CD4-positive, CD25-positive, alpha-beta regulatory T cell (primary cell): Measurements from ENCODE around the gene HSPA1A. TPM values are rescaled to one million over a fixed set of nuclear protein-coding genes. Genes with fewer than 3 reads are reported as not detected.
A peak's percentile ranks its signal among the peaks of the same experiment; 100 is the strongest.
"Not testable (repeated sequence)": the region's sequence is repeated elsewhere in the genome, so short reads cannot be mapped to it uniquely, and the experiment has no call there.

ENCODE experiments used
- ATAC-seq, 2 donors: fragments of 150-1000 bp; cut with Tn5 transposase; one replicate each; pipeline ENCODE4 v1.10.0; 2021; ENCODE audit warnings: low read depth in 2 of 2, moderate number of reproducible peaks in 2 of 2, moderate library complexity in 1 of 2
- DNase-seq, 3 donors: peaks; one replicate each; pipeline versions ENCODE4 v3.0.0 to v3.0.0-alpha.2; 2012 to 2022; ENCODE audit warnings: mixed read lengths in 1 of 3
- H3K27ac ChIP-seq: one replicate; pipeline ENCODE4 v1.7.0; 2013; ENCODE audit warnings: mild to moderate bottlenecking, low read length; ENCODE audit not compliant: insufficient read depth, poor library complexity, severe bottlenecking
- H3K27me3 ChIP-seq: one replicate; pipeline ENCODE4 v1.7.0; 2013; ENCODE audit warnings: low read length; ENCODE audit not compliant: control insufficient read depth, insufficient read depth
- H3K36me3 ChIP-seq: one replicate; pipeline ENCODE4 v1.7.0; 2013; ENCODE audit warnings: mild to moderate bottlenecking, low read length, moderate library complexity; ENCODE audit not compliant: control insufficient read depth, insufficient read depth
- H3K4me1 ChIP-seq: 2 replicates; pipeline ENCODE4 v1.7.0; 2013; ENCODE audit warnings: mild to moderate bottlenecking, low read length; ENCODE audit not compliant: insufficient read depth, control insufficient read depth, poor library complexity, severe bottlenecking
- H3K4me3 ChIP-seq: one replicate; pipeline ENCODE4 v1.7.0; 2013; ENCODE audit warnings: low read depth, mild to moderate bottlenecking, low read length, moderate library complexity
- H3K9me3 ChIP-seq, 2 experiments: 1 replicate in 1 of 2; 2 replicates in 1 of 2; pipeline ENCODE4 v1.7.0; 2013; ENCODE audit warnings: low read length in 2 of 2, mild to moderate bottlenecking in 1 of 2, moderate library complexity in 1 of 2; ENCODE audit not compliant: control insufficient read depth in 2 of 2
- H3K27ac Mint-ChIP-seq, 3 donors: one replicate each; pipeline ENCODE4 v1.8.0; 2020 to 2022; ENCODE audit warnings: mild to moderate bottlenecking in 3 of 3, mixed read lengths in 3 of 3, moderate library complexity in 2 of 3
- H3K27me3 Mint-ChIP-seq: one replicate; pipeline ENCODE4 v1.8.0; 2022; ENCODE audit warnings: mild to moderate bottlenecking, mixed read lengths
- H3K36me3 Mint-ChIP-seq: one replicate; pipeline ENCODE4 v1.8.0; 2020; ENCODE audit warnings: mixed read lengths
- H3K4me1 Mint-ChIP-seq, 4 donors: one replicate each; pipeline ENCODE4 v1.8.0; 2020 to 2022; ENCODE audit warnings: mixed read lengths in 4 of 4, mild to moderate bottlenecking in 1 of 4
- H3K4me3 Mint-ChIP-seq, 4 donors: one replicate each; pipeline ENCODE4 v1.8.0; 2020 to 2022; ENCODE audit warnings: mild to moderate bottlenecking in 4 of 4, mixed read lengths in 4 of 4, moderate library complexity in 3 of 4
- H3K9me3 Mint-ChIP-seq, 7 donors: one replicate each; pipeline ENCODE4 v1.8.0; 2020 to 2022; ENCODE audit warnings: mixed read lengths in 7 of 7, mild to moderate bottlenecking in 3 of 7, moderate library complexity in 2 of 7
- polyA plus RNA-seq, 4 donors: library from polyadenylated mRNA; unstranded; fragments of 300-500 nt; fragmentation: Illumina TruSeq; gene quantifications; one replicate each; pipeline ENCODE4 v1.2.3, GENCODE V29; 2021
- total RNA-seq: library from RNA; stranded (reverse); gene quantifications from one replicate; pipeline ENCODE4 v1.2.3, GENCODE V29; 2022

HSPA1A gene
- total and polyA plus RNA-seq, 5 donors from 2014 or later, result 30.6 to 93.0 (median 76.5) TPM

- H3K36me3 ChIP-seq, result no peaks in the 10 kb centered on the region
- no peak overlapping the region for H3K27ac ChIP-seq
- H3K4me3 Mint-ChIP-seq, result no peak overlapping the region
- H3K4me1 Mint-ChIP-seq, result peaks cover 0 to 5% (median 1%) of the 10 kb centered on the region in 4 donors
- H3K27me3 Mint-ChIP-seq, result no peaks in the 10 kb centered on the region
- no peaks in the 10 kb centered on the region for H3K9me3 Mint-ChIP-seq
- no peak overlapping the region for H3K27ac Mint-ChIP-seq
- H3K4me1 ChIP-seq, result no peaks in the 10 kb centered on the region
- ATAC-seq, result no peak
- no peaks in the 10 kb centered on the region for H3K9me3 ChIP-seq
- H3K4me3 ChIP-seq, result no peak overlapping the region
- DNase-seq, result no peak
- no peaks in the 10 kb centered on the region for H3K36me3 Mint-ChIP-seq
- no peaks in the 10 kb centered on the region for H3K27me3 ChIP-seq
These were observed 32.1 kb downstream of the HSPA1A start for GRCh38 chr6:31847276-31847978.

GRCh38 chr6:31850765-31851484, 35.6 kb downstream of the HSPA1A start:
- Mint-ChIP-seq H3K36me3 (no peaks in the 10 kb centered on the region), H3K9me3 (no peaks in the 10 kb centered on the region), H3K4me1 (peaks cover 0 to 2% (median 0%) of the 10 kb centered on the region in 4 donors), H3K4me3 (no peak overlapping the region), H3K27ac (no peak overlapping the region), H3K27me3 (no peaks in the 10 kb centered on the region)
- no peak overlapping the region for H3K27ac ChIP-seq
- no peaks in the 10 kb centered on the region for H3K36me3 ChIP-seq
- H3K27me3 ChIP-seq, result no peaks in the 10 kb centered on the region
- H3K4me3 ChIP-seq, result no peak overlapping the region
- DNase-seq (no peak), ATAC-seq (no peak)
- no peaks in the 10 kb centered on the region for H3K9me3 ChIP-seq
- H3K4me1 ChIP-seq, result no peaks in the 10 kb centered on the region

DNA sequence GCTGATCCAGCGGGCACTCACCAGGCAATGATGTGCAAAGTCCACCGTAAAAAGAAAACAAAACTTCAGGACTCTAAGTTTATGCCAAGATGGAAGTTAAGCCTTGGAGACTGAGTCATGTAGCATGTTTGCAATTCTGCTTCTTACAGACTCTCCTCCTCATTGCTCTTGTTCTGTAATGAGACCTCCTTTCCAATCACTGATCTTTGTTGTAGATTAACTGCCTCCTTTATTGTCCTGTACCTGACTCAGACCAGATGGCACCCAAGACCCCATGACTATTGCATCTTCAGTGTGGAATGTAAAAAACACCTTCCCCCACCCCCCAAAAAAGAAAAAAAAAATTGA, 36.1 kb downstream of the HSPA1A start:
- no peaks in the 10 kb centered on the region for H3K36me3 Mint-ChIP-seq
- no peaks in the 10 kb centered on the region for H3K27me3 Mint-ChIP-seq
- H3K27ac ChIP-seq, result no peak overlapping the region
- H3K4me3 Mint-ChIP-seq, result no peak overlapping the region
- no peak overlapping the region for H3K4me3 ChIP-seq
- H3K4me1 ChIP-seq, result no peaks in the 10 kb centered on the region
- no peaks in the 10 kb centered on the region for H3K27me3 ChIP-seq
- H3K36me3 ChIP-seq, result no peaks in the 10 kb centered on the region
- ATAC-seq (no peak), DNase-seq (no peak)
- H3K4me1 Mint-ChIP-seq, result peaks cover 0 to 2% (median 0%) of the 10 kb centered on the region in 4 donors
- no peaks in the 10 kb centered on the region for H3K9me3 Mint-ChIP-seq
- H3K27ac Mint-ChIP-seq, result no peak overlapping the region
- no peaks in the 10 kb centered on the region for H3K9me3 ChIP-seq

DNA sequence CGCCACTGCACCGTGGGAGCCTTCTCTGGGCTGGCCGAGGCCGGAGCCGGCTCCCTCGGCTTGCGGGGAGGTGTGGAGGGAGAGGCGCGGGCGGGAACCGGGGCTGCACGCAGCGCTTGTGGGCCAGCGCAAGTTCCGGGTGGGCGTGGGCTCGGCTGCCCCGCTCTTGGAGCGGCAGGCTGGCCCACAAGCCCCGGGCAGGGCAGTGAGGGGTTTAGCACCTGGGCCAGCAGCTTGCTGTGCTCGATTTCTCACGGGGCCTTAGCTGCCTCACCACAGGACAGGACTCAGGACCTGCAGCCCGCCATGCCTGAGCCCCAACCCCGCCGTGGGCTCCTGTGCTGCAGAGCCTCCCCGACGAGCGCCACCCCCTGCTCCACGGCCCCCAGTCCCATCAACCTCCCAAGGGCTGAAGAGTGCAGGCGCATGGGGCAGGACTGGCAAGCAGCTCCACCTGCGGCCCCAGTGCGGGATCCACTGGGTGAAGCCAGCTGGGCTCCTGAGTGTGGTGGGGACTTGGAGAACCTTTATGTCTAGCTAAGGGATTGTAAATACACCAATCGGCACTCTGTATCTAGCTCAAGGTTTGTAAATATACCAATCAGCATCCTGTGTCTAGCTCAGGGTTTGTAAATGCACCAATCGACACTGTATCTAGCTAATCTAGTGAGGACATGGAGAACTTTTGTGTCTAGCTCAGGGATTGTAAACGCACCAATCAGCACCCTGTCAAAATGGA, 36.8 kb downstream of the HSPA1A start:
- not testable (repeated sequence) for H3K27ac ChIP-seq, H3K9me3 ChIP-seq, H3K27ac Mint-ChIP-seq, H3K4me1 Mint-ChIP-seq, H3K9me3 Mint-ChIP-seq, H3K27me3 Mint-ChIP-seq, H3K4me3 ChIP-seq, H3K4me3 Mint-ChIP-seq, H3K36me3 ChIP-seq, H3K27me3 ChIP-seq, H3K4me1 ChIP-seq, H3K36me3 Mint-ChIP-seq, ATAC-seq, DNase-seq

DNA sequence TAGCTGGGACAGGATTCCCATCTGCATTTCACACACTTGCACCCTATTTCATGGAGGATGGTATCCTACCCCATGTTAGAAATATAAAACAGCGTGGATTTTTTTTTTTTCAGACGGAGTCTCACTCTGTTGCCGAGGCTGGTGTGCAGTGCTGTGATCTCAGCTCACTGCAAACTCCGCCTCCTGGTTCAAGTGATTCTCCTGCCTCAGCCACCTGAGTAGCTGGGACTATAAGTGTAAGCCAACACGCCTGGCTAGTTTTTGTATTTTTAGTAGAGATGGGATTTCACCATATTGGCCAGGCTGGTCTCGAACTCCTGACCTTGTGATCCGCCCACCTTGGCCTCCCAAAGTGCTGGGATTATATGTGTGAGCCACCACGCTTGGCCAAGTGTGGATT, 42.4 kb downstream of the HSPA1A start:
- not testable (repeated sequence) for H3K4me3 Mint-ChIP-seq, H3K4me3 ChIP-seq, ATAC-seq, H3K9me3 Mint-ChIP-seq, H3K27me3 Mint-ChIP-seq, DNase-seq, H3K27me3 ChIP-seq, H3K4me1 ChIP-seq, H3K27ac Mint-ChIP-seq, H3K9me3 ChIP-seq, H3K27ac ChIP-seq
- Mint-ChIP-seq H3K36me3 (peaks cover 15% of the 10 kb centered on the region), H3K4me1 (peaks cover 1 to 20% (median 10%) of the 10 kb centered on the region in 4 donors)
- peaks cover 12% of the 10 kb centered on the region for H3K36me3 ChIP-seq

- H3K27ac ChIP-seq, result no peak overlapping the region
- H3K4me3 Mint-ChIP-seq, result peak overlapping the region in 1 of 4 donors; percentile 19
- peaks cover 4 to 29% (median 14%) of the 10 kb centered on the region in 4 donors for H3K4me1 Mint-ChIP-seq
- ATAC-seq (no peak), DNase-seq (no peak)
- no peaks in the 10 kb centered on the region for H3K27me3 Mint-ChIP-seq
- no peaks in the 10 kb centered on the region for H3K9me3 Mint-ChIP-seq
- H3K4me1 ChIP-seq, result peaks cover 14% of the 10 kb centered on the region
- peaks cover 15% of the 10 kb centered on the region for H3K36me3 Mint-ChIP-seq
- H3K27me3 ChIP-seq, result no peaks in the 10 kb centered on the region
- H3K4me3 ChIP-seq, result no peak overlapping the region
- H3K9me3 ChIP-seq, result no peaks in the 10 kb centered on the region
- H3K36me3 ChIP-seq, result peaks cover 12% of the 10 kb centered on the region
- no peak overlapping the region for H3K27ac Mint-ChIP-seq
These were observed 43.4 kb downstream of the HSPA1A start for GRCh38 chr6:31858707-31859106.

GRCh38 chr6:31859923-31860322, 44.6 kb downstream of the HSPA1A start:
- Histone ChIP-seq H3K4me3 (no peak overlapping the region), H3K36me3 (peaks cover 12% of the 10 kb centered on the region), H3K27ac (no peak overlapping the region), H3K27me3 (no peaks in the 10 kb centered on the region), H3K4me1 (peaks cover 22% of the 10 kb centered on the region), H3K9me3 (no peaks in the 10 kb centered on the region)
- no peak for DNase-seq
- H3K27ac Mint-ChIP-seq, result no peak overlapping the region
- peak overlapping the region in 2 of 4 donors; percentile 46 to 81 for H3K4me3 Mint-ChIP-seq
- no peaks in the 10 kb centered on the region for H3K27me3 Mint-ChIP-seq
- H3K36me3 Mint-ChIP-seq, result peaks cover 15% of the 10 kb centered on the region
- peaks cover 4 to 37% (median 18%) of the 10 kb centered on the region in 4 donors for H3K4me1 Mint-ChIP-seq
- no peak for ATAC-seq
- peaks cover 0 to 1% (median 0%) of the 10 kb centered on the region in 7 donors for H3K9me3 Mint-ChIP-seq
